Measurements from ENCODE around the gene BRD1.

Gene BRD1

GRCh38 chr22:49850959-49851802 lies 23.5 kb upstream of the BRD1 start:
- Histone ChIP-seq H3K4me1 (ENCODE audit: control insufficient read depth, low read depth, low read length) (peaks cover 11% of the 10 kb centered on the region), H3K4me3 (ENCODE audit: low read length) (no peak overlapping the region), H3K36me3 (ENCODE audit: control insufficient read depth, low read depth, low read length) (no peaks in the 10 kb centered on the region), H3K27ac (ENCODE audit: low read length) (no peak overlapping the region), H3K9me3 (ENCODE audit: control insufficient read depth, low read depth, low read length) (no peaks in the 10 kb centered on the region), H3K27me3 (ENCODE audit: control insufficient read depth, insufficient read depth, low read length) (peaks cover 69% of the 10 kb centered on the region), H3K9ac (ENCODE audit: low read length) (no peak overlapping the region)

- no peaks in the 10 kb centered on the region for H3K9me3 ChIP-seq (ENCODE audit: control insufficient read depth, low read depth, low read length)
- H3K9ac ChIP-seq (ENCODE audit: low read length): no peak overlapping the region
- H3K36me3 ChIP-seq (ENCODE audit: control insufficient read depth, low read depth, low read length): no peaks in the 10 kb centered on the region
- H3K27ac ChIP-seq (ENCODE audit: low read length): no peak overlapping the region
- H3K27me3 ChIP-seq (ENCODE audit: control insufficient read depth, insufficient read depth, low read length): peaks cover 79% of the 10 kb centered on the region
- H3K4me1 ChIP-seq (ENCODE audit: control insufficient read depth, low read depth, low read length): peaks cover 7% of the 10 kb centered on the region
- H3K4me3 ChIP-seq (ENCODE audit: low read length): peak overlapping the region; percentile 44
These were observed 22.6 kb upstream of the BRD1 start for GRCh38 chr22:49850021-49850911.

- H3K36me3 ChIP-seq (ENCODE audit: control insufficient read depth, low read depth, low read length): no peaks in the 10 kb centered on the region
- no peak overlapping the region for H3K9ac ChIP-seq (ENCODE audit: low read length)
- no peaks in the 10 kb centered on the region for H3K9me3 ChIP-seq (ENCODE audit: control insufficient read depth, low read depth, low read length)
- H3K27me3 ChIP-seq (ENCODE audit: control insufficient read depth, insufficient read depth, low read length): peaks cover 87% of the 10 kb centered on the region
- H3K4me1 ChIP-seq (ENCODE audit: control insufficient read depth, low read depth, low read length): no peaks in the 10 kb centered on the region
- no peak overlapping the region for H3K27ac ChIP-seq (ENCODE audit: low read length)
- peak overlapping the region; percentile 44 for H3K4me3 ChIP-seq (ENCODE audit: low read length)
These were observed 21.7 kb upstream of the BRD1 start for GRCh38 chr22:49849161-49850020.

GRCh38 chr22:49848690-49849160 lies 21.1 kb upstream of the BRD1 start:
- Histone ChIP-seq H3K27me3 (ENCODE audit: control insufficient read depth, insufficient read depth, low read length) (peaks cover 91% of the 10 kb centered on the region), H3K36me3 (ENCODE audit: control insufficient read depth, low read depth, low read length) (no peaks in the 10 kb centered on the region), H3K27ac (ENCODE audit: low read length) (no peak overlapping the region), H3K4me3 (ENCODE audit: low read length) (peak overlapping the region; percentile 44), H3K9me3 (ENCODE audit: control insufficient read depth, low read depth, low read length) (no peaks in the 10 kb centered on the region), H3K4me1 (ENCODE audit: control insufficient read depth, low read depth, low read length) (no peaks in the 10 kb centered on the region), H3K9ac (ENCODE audit: low read length) (no peak overlapping the region)

GRCh38 chr22:49847751-49848689 lies 20.3 kb upstream of the BRD1 start:
- H3K36me3 ChIP-seq (ENCODE audit: control insufficient read depth, low read depth, low read length): no peaks in the 10 kb centered on the region
- peaks cover 91% of the 10 kb centered on the region for H3K27me3 ChIP-seq (ENCODE audit: control insufficient read depth, insufficient read depth, low read length)
- no peak overlapping the region for H3K27ac ChIP-seq (ENCODE audit: low read length)
- H3K9me3 ChIP-seq (ENCODE audit: control insufficient read depth, low read depth, low read length): no peaks in the 10 kb centered on the region
- no peaks in the 10 kb centered on the region for H3K4me1 ChIP-seq (ENCODE audit: control insufficient read depth, low read depth, low read length)
- no peak overlapping the region for H3K9ac ChIP-seq (ENCODE audit: low read length)
- H3K4me3 ChIP-seq (ENCODE audit: low read length): peak overlapping the region; percentile 44

- no peak overlapping the region for H3K9ac ChIP-seq (ENCODE audit: low read length)
- no peaks in the 10 kb centered on the region for H3K4me1 ChIP-seq (ENCODE audit: control insufficient read depth, low read depth, low read length)
- peaks cover 69% of the 10 kb centered on the region for H3K27me3 ChIP-seq (ENCODE audit: control insufficient read depth, insufficient read depth, low read length)
- H3K27ac ChIP-seq (ENCODE audit: low read length): no peak overlapping the region
- no peak overlapping the region for H3K4me3 ChIP-seq (ENCODE audit: low read length)
- H3K36me3 ChIP-seq (ENCODE audit: control insufficient read depth, low read depth, low read length): no peaks in the 10 kb centered on the region
- H3K9me3 ChIP-seq (ENCODE audit: control insufficient read depth, low read depth, low read length): no peaks in the 10 kb centered on the region
These were observed 18.2 kb upstream of the BRD1 start for GRCh38 chr22:49845666-49846459.

- Histone ChIP-seq H3K36me3 (ENCODE audit: control insufficient read depth, low read depth, low read length) (no peaks in the 10 kb centered on the region), H3K4me1 (ENCODE audit: control insufficient read depth, low read depth, low read length) (no peaks in the 10 kb centered on the region), H3K27me3 (ENCODE audit: control insufficient read depth, insufficient read depth, low read length) (peaks cover 63% of the 10 kb centered on the region)
These were observed 17.6 kb upstream of the BRD1 start for GRCh38 chr22:49845241-49845640.

GRCh38 chr22:49838771-49839717 lies 11.4 kb upstream of the BRD1 start:
- H3K27me3 ChIP-seq (ENCODE audit: control insufficient read depth, insufficient read depth, low read length): peaks cover 4% of the 10 kb centered on the region
- no peak overlapping the region for H3K9ac ChIP-seq (ENCODE audit: low read length)
- peaks cover 2% of the 10 kb centered on the region for H3K4me1 ChIP-seq (ENCODE audit: control insufficient read depth, low read depth, low read length)
- no peak overlapping the region for H3K4me3 ChIP-seq (ENCODE audit: low read length)
- H3K36me3 ChIP-seq (ENCODE audit: control insufficient read depth, low read depth, low read length): no peaks in the 10 kb centered on the region
- H3K27ac ChIP-seq (ENCODE audit: low read length): no peak overlapping the region
- H3K9me3 ChIP-seq (ENCODE audit: control insufficient read depth, low read depth, low read length): no peaks in the 10 kb centered on the region

More at GRCh38 chr22:49845241-49845640, 17.6 kb upstream of the BRD1 start:
- no peak overlapping the region for H3K27ac ChIP-seq (ENCODE audit: low read length)
- no peak overlapping the region for H3K4me3 ChIP-seq (ENCODE audit: low read length)
- no peak overlapping the region for H3K9ac ChIP-seq (ENCODE audit: low read length)
- H3K9me3 ChIP-seq (ENCODE audit: control insufficient read depth, low read depth, low read length): no peaks in the 10 kb centered on the region

- no peaks in the 10 kb centered on the region for H3K9me3 ChIP-seq (ENCODE audit: control insufficient read depth, low read depth, low read length)
- H3K4me3 ChIP-seq (ENCODE audit: low read length): no peak overlapping the region
- no peaks in the 10 kb centered on the region for H3K36me3 ChIP-seq (ENCODE audit: control insufficient read depth, low read depth, low read length)
- H3K4me1 ChIP-seq (ENCODE audit: control insufficient read depth, low read depth, low read length): no peaks in the 10 kb centered on the region
- no peaks in the 10 kb centered on the region for H3K27me3 ChIP-seq (ENCODE audit: control insufficient read depth, insufficient read depth, low read length)
- H3K9ac ChIP-seq (ENCODE audit: low read length): no peak overlapping the region
- no peak overlapping the region for H3K27ac ChIP-seq (ENCODE audit: low read length)
These were observed 5.8 kb upstream of the BRD1 start for GRCh38 chr22:49833340-49834007.
